HG03571 (cell line): ENCODE measurements around the gene PDCD1.

Experiments
- ATAC-seq: cut with Tn5 transposase; IDR thresholded peaks from one replicate; pipeline ENCODE4 v1.9.1; 2021; ENCODE audit not compliant: unreplicated experiment

The PDCD1 gene

GRCh38 chr2:241865957-241866789, 7.5 kb upstream of the PDCD1 start:
- no peak for ATAC-seq

GRCh38 chr2:241865416-241865956, 6.8 kb upstream of the PDCD1 start:
- no peak for ATAC-seq

- ATAC-seq = no peak
These were observed 6.1 kb upstream of the PDCD1 start for GRCh38 chr2:241864850-241865213.

GRCh38 chr2:241864168-241864849, 5.6 kb upstream of the PDCD1 start:
- ATAC-seq = no peak

GRCh38 chr2:241863536-241863954, 4.9 kb upstream of the PDCD1 start:
- no peak for ATAC-seq

GRCh38 chr2:241862775-241863535, 4.3 kb upstream of the PDCD1 start:
- no peak for ATAC-seq

- no peak for ATAC-seq
These were observed 3.4 kb upstream of the PDCD1 start for GRCh38 chr2:241862093-241862492.

- ATAC-seq = no peak
These were observed 2.6 kb upstream of the PDCD1 start for GRCh38 chr2:241861264-241861663.

- no peak for ATAC-seq
These were observed 1.7 kb upstream of the PDCD1 start for GRCh38 chr2:241860184-241861078.

GRCh38 chr2:241859436-241860183, 916 bp upstream of the PDCD1 start:
- ATAC-seq = no peak

GRCh38 chr2:241859017-241859435, 332 bp upstream of the PDCD1 start:
- no peak for ATAC-seq

- no peak for ATAC-seq
These were observed 1.0 kb downstream of the PDCD1 start for GRCh38 chr2:241857572-241858121.

GRCh38 chr2:241857041-241857541, 1.6 kb downstream of the PDCD1 start:
- ATAC-seq = no peak

- ATAC-seq = no peak
These were observed 2.7 kb downstream of the PDCD1 start for GRCh38 chr2:241855888-241856422.

- no peak for ATAC-seq
These were observed 3.3 kb downstream of the PDCD1 start for GRCh38 chr2:241855245-241855887.

GRCh38 chr2:241854342-241855244, 4.1 kb downstream of the PDCD1 start:
- no peak for ATAC-seq

GRCh38 chr2:241853651-241854341, 4.9 kb downstream of the PDCD1 start:
- no peak for ATAC-seq
